Endothelial cell of umbilical vein (primary cell): ENCODE results near the gene TNIK.

ENCODE experiments used
- CTCF ChIP-seq, 2 donors: IDR thresholded peaks; 1 replicate in 1 of 2; 2 replicates in 1 of 2; pipeline ENCODE4 v1.5.1; 2011; ENCODE audit warnings: low read length in 2 of 2, mild to moderate bottlenecking in 2 of 2, moderate library complexity in 2 of 2, control low read depth in 1 of 2, inconsistent platforms in 1 of 2, low read depth in 1 of 2; ENCODE audit not compliant: insufficient read depth in 1 of 2; ENCODE audit errors: extremely low read depth in 1 of 2
- EZH2 ChIP-seq: IDR thresholded peaks from 2 replicates; pipeline ENCODE4 v1.6.1; 2012; ENCODE audit warnings: borderline replicate concordance, low read depth, mild to moderate bottlenecking, moderate library complexity, low read length, inconsistent platforms; ENCODE audit not compliant: severe bottlenecking
- FOS ChIP-seq: IDR thresholded peaks from 2 replicates; pipeline ENCODE4 v1.6.1; 2011; ENCODE audit warnings: mild to moderate bottlenecking, low read length, moderate library complexity, borderline replicate concordance; ENCODE audit not compliant: insufficient read depth
- JUN ChIP-seq: IDR thresholded peaks from 2 replicates; pipeline ENCODE4 v1.6.1; 2011; ENCODE audit warnings: borderline replicate concordance, low read depth; ENCODE audit not compliant: insufficient read length, insufficient read depth
- MAX ChIP-seq: IDR thresholded peaks from 2 replicates; pipeline ENCODE4 v1.6.1; 2011; ENCODE audit not compliant: insufficient read depth, insufficient read length
- MYC ChIP-seq: IDR thresholded peaks from one replicate; pipeline ENCODE4 v1.6.1; 2011; ENCODE audit warnings: mild to moderate bottlenecking, low read depth, low read length
- POLR2A ChIP-seq: IDR thresholded peaks from 2 replicates; pipeline ENCODE4 v1.6.1; 2012; ENCODE audit warnings: low read depth, mild to moderate bottlenecking, control low read depth, low read length
- POLR2AphosphoS5 ChIP-seq: IDR thresholded peaks from 2 replicates; pipeline ENCODE4 v1.6.1; 2012; ENCODE audit warnings: low read depth, mild to moderate bottlenecking, control low read depth, low read length, moderate library complexity; ENCODE audit not compliant: insufficient read depth

- TF ChIP-seq CTCF (IDR thresholded peaks at IDR 0.05; ENCODE audit: extremely low read depth in 1 of 2, insufficient read depth in 1 of 2, low read depth in 1 of 2, low read length in 2 of 2), result no peak
- TF ChIP-seq POLR2A, result peak; percentile 27
- TF ChIP-seq POLR2AphosphoS5, result peak; percentile 74
- no peak for TF ChIP-seq EZH2
- TF ChIP-seq MYC, result no peak
- no peak for TF ChIP-seq MAX
- TF ChIP-seq JUN, result no peak
- peak; percentile 80 for TF ChIP-seq FOS
These were observed 260.0 kb downstream of the TNIK start for GRCh38 chr3:171200052-171200749.
